Stimulated activated CD4-positive, alpha-beta T cell treated with anti-CD3 and anti-CD28 coated beads, Interleukin-4, amount 100 ng/mL, for 1 hour (primary cell): ENCODE data around the gene BCKDK.

Experiments
- DNase-seq: peaks from one replicate; pipeline ENCODE4 v3.0.0-alpha.2; 2020

Gene BCKDK

DNA sequence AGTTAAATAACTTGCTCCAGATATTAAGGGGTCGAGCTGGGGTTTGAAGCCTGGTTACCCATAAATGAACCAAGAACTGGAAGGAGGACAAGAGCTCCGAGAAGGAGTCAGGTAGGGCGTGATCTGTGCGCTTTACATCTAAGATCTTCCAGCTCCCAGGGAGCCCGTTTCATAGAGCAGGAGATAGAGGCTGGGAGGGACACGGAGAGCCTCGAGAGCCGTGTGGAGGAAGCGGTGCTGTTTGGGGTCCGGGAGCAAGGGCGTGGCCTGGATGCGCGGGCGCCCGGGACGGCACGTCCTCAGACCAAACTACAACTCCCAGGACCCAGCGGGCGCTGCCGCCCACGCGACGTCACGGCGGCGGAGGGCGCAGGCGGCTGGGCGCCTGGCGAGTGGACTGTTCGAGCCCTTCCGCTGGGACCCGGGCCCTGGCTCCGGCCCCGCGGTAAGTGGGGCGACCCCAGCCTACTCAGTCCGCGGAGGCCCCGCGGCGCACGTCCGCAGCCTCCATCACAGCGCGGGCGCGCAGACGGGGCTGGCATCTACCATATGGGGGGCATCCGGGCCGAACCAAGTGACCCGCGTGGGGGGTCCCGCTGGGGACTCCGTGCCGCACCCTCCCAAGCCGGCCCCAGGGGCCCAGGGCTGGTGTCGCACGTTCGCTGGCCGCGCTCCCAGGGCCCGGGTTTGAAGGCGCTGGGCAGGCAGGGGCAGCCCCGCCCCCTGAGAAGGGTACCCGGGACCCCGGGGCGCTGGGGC, at the start of gene BCKDK:
TSS of gene BCKDK (plus strand) at position 352 of the 759 bp plus-strand sequence. CDS start 838 bp downstream, outside the sequence.
- peak; percentile 75 for DNase-seq

DNA sequence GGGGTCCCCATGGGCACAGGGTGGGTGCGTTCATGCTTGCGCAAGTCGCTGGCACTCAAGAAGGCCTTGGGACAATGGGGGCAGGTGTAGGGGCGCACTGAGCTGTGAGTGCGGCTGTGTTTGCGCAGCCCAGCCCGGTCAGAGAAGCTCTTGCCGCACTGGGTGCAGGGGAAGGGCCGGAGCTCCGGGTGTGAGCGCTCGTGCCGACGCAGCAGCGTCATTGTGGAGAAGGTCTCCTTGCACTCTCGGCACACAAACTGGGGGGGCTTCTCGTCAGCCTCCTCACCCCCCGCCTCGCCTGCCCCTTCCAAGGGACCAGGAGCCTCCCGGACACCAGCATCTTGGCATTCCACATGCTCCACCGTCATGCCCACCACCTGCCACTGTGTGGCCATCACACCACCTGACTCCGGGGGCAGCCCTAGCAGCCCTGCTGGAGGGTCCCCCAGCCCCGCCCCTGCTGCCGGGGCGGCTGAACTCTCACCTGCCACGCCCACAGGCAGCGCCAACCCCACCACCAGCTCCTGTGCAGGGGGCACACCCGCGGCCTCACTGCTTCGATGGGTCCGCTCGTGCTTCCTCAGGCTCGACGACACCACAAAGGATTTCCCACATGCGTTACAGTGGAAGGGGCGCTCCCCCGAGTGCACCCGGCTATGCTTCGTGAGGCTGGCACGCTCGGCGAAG, 46.9 kb upstream of the BCKDK start:
- DNase-seq = no peak

DNA sequence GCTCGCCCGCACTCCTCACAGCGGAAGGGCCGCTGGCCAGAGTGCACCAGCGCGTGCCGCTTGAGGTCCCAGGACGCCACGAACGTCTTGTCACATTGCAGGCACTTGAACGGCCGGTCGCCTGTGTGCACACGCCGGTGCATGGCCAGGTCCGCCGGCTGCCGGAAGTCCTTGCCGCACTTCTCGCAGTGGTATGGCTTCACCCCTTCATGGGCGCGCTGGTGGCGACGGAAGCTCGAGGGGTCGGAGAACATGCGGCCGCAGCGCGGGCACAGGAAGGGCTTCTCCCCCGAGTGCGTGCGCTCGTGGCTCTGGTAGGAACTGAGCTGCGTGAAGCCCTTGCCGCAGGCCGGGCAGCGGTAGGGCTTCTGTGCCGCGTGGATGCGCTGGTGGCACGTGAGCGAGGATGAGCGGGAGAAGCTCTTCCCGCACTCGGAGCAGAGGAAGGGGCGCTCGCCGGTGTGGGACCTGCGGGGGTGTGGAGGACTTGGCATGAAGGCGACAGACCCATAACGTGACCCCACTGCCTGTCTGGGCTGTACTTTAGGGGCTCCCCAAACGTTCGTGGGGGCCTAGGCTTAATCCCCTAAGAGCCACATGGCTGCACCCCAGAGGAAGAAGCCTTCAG, 46.3 kb upstream of the BCKDK start:
- no peak for DNase-seq

DNA sequence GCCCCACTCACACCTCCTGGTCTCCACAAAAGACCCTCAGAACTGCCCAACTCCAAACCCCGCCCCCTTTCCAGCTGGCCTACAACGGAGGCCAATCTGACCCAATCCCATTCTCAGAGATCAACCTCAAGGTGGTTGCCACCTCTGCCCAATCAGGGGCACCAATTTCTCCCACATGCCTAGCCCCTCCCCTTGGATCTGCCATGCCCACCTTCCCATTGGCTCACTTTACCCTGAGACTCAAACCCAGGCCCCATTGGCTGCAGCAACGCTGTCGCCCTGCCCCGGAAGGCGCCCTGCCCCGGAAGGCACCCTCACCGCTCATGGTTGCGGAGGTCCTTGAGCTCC, 44.7 kb upstream of the BCKDK start:
- DNase-seq = no peak

DNA sequence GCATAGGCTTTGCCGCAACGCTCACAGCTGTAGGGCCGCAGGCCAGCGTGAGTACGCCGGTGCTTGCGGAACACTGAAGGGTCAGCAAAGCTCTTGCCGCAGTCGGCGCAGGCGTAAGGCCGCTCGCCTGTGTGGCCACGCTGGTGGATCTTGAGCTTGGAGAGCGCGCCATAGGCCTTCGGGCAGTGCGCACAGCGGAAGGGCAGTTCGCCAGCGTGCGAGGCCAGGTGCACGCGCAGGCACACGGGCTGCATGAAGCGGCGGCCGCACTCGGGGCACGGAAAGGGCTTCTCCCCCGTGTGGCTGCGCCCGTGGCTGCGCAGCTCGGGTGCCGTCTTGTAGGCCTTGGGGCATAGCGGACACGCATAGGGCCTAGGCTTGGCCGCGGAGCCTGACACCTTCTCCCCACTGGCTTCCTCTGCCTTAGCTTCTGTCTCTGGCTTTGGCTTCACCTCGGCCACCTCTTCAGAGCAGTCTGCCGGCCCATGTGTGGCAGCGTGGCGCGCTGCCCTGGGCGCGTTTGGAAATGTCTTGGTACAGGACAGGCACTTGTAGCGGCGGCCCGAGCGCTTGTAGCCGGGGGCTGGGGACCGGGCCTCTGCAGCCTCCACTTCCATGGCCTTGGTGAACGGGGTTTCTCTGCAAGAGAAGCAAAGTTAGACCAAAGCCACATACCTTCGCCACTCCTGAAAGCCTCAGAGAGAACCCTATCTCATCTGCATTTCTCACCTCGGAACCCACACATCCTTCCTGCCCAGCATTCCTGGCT, 44.2 kb upstream of the BCKDK start:
- no peak for DNase-seq

DNA sequence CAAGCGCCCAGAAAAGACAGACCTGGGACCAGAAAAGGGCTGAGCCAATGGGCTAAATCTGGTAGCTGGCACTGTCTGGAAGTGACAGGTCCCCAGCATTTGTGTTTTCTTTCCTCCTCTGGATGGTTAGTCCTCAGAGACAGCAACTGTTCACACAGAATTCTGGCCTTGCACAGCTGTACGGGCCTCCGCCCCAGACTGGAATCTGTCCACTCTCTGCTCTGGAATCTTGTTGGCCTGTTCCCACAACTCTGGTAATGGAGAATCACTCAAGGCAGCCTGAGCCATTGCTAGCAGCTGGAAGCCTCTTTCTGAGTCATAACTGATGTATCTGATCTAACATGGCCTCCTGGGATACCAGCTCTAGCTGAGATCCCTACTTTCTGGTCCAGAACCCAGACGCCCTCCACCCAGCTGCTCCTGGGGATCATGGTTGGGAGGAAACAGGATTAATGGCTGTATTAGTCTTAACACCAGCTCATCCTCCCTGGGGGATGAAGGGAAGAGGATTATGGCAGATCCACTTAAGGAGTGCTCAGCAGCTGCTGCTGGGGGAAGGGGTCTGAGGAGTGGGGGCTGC, 43.2 kb upstream of the BCKDK start:
- DNase-seq = no peak

DNA sequence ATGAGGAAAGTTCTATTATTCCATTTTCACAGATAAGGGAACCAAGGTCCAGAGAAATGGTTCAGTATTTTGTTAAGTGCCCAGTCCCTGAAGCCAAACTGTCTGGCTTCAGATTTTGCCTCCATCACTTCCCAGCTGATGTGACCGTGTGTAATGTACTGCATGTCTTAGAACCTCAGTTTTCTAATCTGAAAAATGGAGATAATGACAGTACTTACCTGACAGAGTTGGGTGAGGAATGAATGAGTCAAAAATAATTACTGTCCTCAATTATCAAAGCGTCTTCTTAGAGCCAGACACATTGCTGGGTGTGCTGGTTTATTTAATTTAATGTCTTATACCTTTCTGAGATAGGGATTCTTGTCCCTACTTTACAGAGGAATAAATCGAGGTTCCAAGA, 40.8 kb upstream of the BCKDK start:
- no peak for DNase-seq

DNA sequence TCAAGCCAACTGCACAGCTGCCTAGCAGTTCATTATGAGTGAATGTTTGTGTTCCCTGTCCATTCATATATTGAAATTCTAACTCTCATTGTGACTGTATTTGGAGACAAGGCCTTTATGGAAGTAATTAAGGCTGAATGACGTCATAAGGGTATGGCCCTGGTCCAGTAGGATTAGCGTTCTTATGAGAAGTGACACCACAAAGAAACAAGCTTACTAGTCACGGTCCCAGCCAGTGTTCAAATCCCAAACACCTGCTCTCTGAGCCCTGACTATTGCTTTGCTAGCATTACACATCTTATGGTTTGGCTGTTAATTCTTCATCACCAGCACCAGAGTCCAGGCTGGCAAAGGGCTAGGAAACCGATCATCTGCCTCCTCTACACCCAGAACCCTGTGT, 36.3 kb upstream of the BCKDK start:
- DNase-seq = no peak

DNA sequence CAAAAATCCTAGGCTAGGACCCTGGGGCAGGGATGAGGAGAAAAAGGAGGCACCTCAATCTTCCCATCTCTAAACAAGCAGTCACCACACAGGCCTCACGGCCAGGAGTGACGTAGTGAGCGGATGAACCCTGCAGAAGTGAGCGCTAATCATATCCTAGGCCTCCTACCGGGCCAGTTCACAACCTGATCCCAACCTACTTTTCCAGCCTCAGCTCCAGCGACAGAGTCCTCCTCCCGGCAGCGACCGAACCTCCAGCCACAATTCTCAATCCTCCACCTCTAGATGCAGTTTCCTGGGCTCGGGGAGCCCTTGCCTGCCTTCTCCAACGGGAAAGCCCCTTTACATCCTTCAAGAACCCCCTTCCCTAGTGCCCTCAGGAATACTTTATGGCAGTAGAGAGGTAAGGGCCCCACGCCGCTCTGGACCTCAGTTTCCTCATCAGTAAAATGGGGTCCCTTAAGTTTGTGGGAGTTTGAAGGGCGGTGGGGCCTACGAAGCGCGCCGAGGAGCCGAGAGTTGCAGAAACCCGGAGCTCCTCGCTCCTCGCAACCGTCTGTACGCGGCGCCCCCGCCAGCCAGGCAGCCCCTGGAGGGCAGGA, 35.5 kb upstream of the BCKDK start:
- DNase-seq = peak; percentile 24

DNA sequence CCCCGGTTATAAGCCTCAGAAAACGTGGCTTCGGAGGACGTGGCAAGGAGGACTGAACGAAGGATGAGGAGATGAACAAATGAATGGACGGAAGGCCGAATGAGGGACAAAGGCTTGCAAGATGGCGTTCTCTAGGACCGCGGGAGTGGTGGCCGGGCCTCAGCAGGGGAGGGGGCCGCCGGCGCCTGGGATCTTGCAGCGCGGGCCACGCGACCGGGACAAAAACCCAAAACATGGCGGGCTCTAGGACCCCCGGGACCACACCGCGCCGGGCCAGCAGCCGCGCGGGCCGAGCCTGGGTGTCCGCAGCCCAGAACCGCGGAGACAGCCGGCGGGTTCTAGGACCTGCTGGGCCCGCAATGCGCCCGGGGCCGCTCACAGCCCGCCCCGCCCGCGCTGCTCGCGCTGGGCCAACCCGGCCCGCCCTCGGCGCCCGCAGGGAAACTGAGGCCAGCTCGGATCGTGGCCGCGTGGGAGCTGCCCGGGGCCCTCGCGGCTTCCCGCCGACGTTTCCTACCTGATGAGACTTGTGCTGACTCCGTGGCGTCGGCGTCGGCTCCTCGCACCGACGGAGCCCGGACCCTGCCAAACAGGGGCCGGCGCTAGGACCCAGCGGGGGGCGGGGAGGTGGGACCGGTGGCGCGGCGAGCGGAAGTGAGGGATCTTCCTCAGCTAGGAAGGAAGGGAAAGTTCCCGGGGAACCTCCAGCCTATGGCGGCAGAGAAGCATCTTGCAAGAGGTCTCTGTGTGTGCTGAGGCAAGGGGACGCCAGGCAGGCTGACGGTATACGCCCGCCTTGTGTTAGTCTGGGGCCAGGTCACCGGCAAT, 34.8 kb upstream of the BCKDK start:
- peak; percentile 90 for DNase-seq

DNA sequence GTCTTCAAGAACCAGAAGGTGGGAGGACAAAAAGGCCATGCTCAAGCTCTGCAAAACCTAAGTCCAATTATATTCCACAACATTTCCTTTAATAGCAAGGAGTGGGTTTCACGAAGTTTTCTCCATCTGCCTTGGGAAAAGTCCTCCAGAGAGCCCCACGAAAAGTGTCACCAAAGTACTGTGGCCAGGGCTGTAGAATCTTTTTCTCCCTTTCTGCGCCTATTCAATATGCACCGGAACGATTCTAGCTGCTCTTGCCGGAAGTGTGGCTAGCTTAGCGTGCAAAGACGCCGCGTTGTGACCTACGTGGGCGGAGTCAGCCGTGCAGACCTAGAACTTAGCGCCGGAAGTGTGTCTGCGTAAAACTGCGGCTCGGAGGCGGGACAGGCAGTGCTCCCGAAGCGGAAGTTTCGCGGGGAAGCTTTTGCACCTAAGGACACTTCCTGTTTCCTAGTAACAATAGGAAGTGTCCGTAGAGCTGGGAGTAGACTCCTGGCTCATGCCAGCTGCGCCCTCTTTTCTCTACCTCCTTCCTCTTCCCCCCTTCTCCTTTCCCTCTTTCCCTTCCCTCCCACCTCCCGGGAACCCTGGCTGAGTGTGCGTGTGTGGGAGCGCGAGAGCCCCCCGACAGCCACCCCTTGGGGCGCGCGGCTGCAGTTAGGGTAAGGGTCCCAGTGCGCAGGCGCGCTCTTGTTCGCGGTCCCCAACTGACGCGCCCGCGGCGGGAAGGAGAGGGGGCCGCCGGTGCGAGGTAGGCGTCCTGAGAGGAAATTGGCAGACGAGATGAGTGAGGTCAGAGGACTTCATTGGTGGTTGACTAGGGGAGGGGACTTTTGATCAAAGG, 34.0 kb upstream of the BCKDK start, which contains the start of the genes ZNF646 and ZNF668:
TSS of gene ZNF646 (plus strand) at position 453 of the 844 bp plus-strand sequence. CDS start 1,903 bp downstream, outside the sequence.
TSS of gene ZNF668 (minus strand) at position 271 of the 844 bp plus-strand sequence. CDS start 9,781 bp downstream, outside the sequence.
- peak; percentile 96 for DNase-seq

DNA sequence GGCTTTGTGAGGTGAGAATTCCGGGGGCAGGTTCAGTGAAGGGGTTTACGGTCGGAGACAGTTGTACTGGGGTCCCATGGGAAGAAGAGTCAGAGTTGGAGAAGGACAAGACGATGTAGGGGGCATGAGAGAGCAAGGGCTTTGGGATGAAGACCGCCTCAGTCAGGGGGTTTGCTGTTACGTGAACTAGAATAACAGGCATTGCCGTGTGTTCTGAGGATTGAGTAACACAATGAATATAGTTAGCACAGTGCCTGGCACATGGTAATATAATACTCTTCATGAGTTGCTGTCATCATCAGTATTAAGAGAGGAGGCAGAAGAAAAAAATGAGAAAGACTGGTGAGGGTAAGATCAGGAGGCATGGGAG, 33.4 kb upstream of the BCKDK start:
- DNase-seq = no peak

DNA sequence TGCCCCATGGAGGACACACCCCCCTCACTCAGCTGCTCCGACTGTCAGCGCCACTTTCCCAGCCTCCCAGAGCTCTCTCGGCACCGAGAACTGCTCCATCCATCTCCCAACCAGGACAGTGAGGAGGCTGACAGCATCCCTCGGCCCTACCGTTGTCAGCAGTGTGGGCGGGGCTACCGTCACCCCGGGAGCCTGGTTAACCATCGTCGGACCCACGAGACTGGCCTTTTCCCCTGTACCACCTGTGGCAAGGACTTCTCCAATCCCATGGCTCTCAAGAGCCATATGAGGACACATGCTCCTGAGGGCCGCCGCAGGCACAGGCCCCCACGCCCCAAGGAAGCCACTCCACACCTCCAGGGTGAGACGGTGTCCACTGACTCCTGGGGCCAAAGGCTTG, 31.9 kb upstream of the BCKDK start:
- DNase-seq = no peak

DNA sequence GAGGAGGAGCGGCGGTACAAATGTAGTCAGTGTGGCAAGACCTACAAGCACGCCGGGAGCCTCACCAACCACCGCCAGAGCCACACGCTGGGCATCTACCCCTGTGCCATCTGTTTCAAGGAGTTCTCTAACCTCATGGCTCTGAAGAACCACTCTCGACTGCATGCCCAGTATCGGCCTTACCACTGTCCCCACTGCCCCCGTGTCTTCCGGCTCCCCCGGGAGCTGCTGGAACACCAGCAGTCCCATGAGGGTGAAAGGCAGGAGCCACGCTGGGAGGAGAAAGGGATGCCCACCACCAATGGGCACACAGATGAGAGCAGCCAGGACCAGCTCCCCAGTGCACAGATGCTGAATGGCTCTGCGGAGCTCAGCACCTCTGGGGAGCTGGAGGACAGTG, 31.2 kb upstream of the BCKDK start:
- DNase-seq = no peak

DNA sequence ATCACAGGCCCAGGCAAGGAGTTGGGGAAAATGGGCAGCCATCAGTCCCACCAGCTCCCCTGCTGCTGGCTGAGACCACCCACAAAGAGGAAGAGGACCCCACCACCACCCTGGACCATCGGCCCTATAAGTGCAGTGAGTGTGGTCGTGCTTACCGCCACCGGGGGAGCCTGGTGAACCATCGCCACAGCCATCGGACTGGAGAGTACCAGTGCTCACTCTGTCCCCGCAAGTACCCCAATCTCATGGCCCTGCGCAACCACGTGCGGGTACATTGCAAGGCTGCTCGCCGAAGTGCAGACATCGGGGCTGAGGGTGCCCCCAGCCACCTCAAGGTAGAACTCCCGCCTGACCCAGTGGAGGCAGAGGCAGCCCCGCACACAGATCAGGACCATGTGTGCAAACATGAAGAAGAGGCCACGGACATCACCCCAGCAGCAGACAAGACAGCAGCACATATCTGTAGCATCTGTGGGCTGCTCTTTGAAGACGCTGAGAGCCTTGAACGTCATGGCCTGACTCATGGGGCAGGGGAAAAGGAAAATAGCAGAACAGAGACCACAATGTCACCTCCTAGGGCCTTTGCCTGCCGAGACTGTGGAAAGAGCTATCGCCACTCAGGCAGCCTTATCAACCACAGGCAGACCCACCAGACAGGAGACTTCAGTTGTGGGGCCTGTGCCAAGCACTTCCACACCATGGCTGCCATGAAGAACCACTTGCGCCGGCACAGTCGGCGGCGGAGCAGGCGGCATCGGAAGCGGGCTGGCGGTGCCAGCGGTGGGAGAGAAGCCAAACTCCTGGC, 30.4 kb upstream of the BCKDK start:
- no peak for DNase-seq

DNA sequence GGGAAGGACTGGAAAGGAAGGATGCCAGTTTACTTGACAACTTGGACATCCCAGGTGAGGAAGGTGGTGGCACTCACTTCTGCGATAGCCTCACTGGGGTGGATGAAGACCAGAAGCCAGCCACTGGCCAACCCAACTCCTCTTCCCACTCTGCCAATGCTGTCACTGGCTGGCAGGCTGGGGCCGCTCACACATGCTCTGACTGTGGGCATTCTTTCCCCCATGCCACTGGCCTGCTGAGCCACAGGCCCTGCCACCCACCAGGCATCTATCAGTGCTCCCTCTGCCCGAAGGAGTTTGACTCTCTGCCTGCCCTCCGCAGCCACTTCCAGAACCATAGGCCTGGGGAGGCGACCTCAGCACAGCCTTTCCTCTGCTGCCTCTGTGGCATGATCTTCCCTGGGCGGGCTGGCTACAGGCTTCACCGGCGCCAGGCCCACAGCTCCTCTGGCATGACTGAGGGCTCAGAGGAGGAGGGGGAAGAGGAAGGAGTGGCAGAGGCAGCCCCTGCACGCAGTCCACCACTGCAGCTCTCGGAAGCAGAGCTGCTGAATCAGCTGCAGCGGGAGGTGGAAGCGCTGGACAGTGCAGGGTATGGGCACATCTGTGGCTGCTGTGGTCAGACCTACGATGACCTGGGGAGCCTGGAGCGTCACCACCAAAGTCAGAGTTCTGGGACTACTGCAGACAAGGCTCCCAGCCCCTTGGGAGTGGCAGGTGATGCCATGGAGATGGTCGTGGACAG, 29.4 kb upstream of the BCKDK start:
- no peak for DNase-seq

DNA sequence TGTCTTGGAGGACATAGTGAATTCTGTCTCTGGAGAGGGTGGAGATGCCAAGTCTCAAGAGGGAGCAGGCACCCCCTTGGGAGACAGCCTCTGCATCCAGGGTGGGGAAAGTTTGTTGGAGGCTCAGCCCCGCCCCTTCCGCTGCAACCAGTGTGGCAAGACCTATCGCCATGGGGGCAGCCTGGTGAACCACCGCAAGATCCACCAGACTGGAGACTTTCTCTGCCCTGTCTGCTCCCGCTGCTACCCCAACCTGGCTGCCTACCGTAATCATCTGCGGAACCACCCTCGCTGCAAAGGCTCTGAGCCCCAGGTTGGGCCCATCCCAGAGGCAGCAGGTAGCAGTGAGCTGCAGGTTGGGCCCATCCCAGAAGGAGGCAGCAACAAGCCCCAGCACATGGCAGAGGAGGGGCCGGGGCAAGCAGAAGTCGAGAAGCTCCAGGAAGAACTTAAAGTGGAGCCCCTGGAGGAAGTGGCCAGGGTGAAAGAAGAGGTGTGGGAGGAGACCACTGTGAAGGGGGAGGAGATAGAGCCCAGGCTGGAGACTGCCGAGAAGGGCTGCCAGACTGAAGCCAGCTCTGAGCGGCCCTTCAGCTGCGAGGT, 28.7 kb upstream of the BCKDK start:
- no peak for DNase-seq

DNA sequence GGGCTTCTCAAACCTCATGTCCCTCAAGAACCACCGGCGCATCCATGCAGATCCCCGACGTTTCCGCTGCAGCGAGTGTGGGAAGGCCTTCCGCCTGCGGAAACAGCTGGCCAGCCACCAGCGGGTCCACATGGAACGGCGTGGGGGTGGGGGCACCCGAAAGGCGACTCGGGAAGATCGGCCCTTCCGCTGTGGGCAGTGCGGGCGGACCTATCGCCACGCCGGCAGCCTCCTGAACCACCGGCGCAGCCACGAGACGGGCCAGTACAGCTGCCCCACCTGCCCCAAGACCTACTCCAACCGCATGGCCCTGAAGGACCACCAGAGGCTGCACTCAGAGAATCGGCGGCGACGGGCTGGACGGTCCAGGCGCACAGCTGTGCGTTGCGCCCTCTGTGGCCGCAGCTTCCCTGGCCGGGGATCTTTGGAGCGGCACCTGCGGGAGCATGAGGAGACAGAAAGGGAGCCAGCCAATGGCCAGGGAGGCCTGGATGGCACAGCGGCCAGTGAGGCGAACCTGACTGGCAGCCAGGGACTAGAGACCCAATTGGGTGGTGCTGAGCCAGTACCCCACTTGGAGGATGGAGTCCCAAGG, 28.1 kb upstream of the BCKDK start:
- no peak for DNase-seq
